C4-2B (cell line): ENCODE data around the gene TRIM47.

Source experiments
- H3K27ac ChIP-seq: fragments of 450-650 bp; 2 replicates; pipeline ENCODE4 v1.5.1; 2017
- CTCF ChIP-seq: fragments of 450-650 bp; conservative IDR thresholded peaks from 2 replicates; pipeline ENCODE4 v1.5.1; 2017; ENCODE audit warnings: mild to moderate bottlenecking
- ZFX ChIP-seq: fragments of 450-650 bp; IDR thresholded peaks from 2 replicates; pipeline ENCODE4 v1.6.1; 2017

The TRIM47 gene

GRCh38 chr17:75894049-75894733 is 15.8 kb upstream of the TRIM47 start:
- no peak overlapping the region for H3K27ac ChIP-seq
- TF ChIP-seq ZFX (no peak), CTCF (no peak)

DNA sequence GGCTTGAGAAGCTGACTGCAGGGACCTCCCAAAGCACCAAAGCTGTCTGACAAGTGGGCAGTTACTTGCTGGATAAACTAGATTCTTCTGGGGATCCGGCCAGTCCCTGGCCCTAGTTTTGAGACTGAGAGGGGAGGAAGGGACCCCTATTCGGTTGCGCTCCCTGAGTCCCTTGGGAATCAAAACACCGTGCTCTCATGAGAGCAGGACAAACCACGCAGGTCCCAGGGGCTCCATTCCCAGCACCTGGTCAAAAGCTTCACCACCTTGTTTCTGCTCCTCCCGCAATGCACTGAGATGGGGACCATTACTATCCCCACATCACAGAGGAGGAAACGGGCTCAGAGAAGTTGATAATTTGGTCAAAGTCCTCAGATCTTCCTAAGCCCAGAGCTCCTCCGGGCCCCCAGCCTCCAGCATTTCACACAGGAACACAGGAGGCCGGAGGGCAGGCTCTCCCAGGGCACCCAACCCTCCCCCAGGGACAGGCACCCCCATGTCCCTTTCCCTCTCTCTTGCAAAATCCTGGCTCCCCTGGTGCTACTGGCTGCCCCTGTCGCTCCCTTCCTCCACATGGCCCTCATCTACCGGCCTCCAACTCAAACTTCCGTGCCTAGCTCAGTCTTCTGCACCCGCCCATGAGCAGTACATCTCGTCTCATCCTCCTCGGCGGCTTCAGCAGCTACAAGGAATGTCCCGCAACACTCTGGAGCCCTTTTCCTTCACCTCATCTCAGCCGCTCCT is 15.1 kb upstream of the TRIM47 start:
- TF ChIP-seq CTCF (no peak), ZFX (no peak)
- H3K27ac ChIP-seq: no peak overlapping the region

- TF ChIP-seq ZFX: no peak
- TF ChIP-seq CTCF: no peak
- H3K27ac ChIP-seq: no peak overlapping the region
Measured at GRCh38 chr17:75892556-75893224, 14.3 kb upstream of the TRIM47 start.

- no peak overlapping the region for H3K27ac ChIP-seq
- TF ChIP-seq ZFX (no peak), CTCF (no peak)
Measured at GRCh38 chr17:75891605-75892555, 13.5 kb upstream of the TRIM47 start.

DNA sequence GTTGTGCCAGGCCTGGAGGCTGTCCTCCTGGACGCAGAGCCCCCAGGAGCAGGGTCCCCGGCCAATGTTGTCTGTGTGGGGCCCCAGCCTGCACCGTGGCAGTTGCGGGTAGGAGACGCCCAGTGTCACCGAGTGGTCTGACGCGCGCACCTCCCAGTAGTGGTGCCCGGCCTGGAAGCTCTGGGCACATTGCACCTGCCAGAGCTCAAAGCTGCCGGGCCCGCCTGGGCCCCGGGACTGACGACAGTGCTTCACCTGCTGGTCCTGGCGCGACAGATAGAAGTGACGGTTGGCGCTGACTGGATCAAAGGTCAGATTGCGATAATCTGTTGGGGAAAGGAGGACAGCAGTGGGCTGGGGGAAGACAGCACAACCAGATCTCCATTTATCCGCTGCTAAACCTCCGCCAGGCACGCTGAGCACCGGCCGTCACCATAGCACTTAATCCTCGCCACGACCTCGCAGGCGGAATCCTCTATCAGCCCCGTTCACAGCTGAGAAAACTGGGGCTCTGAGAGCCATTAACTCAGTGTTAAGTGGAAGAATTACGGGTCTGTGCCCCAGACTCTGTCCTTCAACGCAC is 12.7 kb upstream of the TRIM47 start:
- no peak for TF ChIP-seq CTCF
- no peak for TF ChIP-seq ZFX
- no peak overlapping the region for H3K27ac ChIP-seq

GRCh38 chr17:75889454-75889853 is 11.1 kb upstream of the TRIM47 start:
- no peak for TF ChIP-seq ZFX
- no peak for TF ChIP-seq CTCF
- no peak overlapping the region for H3K27ac ChIP-seq
